AG09309 (cell line): ENCODE results near the gene CRTAC1.

ENCODE experiments used
- DNase-seq: peaks from one replicate; pipeline ENCODE4 v3.0.0-alpha.2; 2010; ENCODE audit warnings: low read depth
- H3K4me3 ChIP-seq: 2 replicates; pipeline ENCODE4 v1.5.1; 2011; ENCODE audit warnings: mild to moderate bottlenecking, low read depth, low read length, moderate library complexity; ENCODE audit not compliant: control insufficient read depth
- CTCF ChIP-seq: IDR thresholded peaks from 2 replicates; pipeline ENCODE4 v1.5.1; 2011; ENCODE audit warnings: mild to moderate bottlenecking, low read depth, low read length, inconsistent platforms; ENCODE audit not compliant: insufficient read depth, control insufficient read depth; ENCODE audit errors: missing control alignments

Gene CRTAC1

GRCh38 chr10:97964748-97965147 is 65.7 kb downstream of the CRTAC1 start:
- H3K4me3 ChIP-seq: no peak overlapping the region
- TF ChIP-seq CTCF: no peak
- no peak for DNase-seq

GRCh38 chr10:97961945-97962344 is 68.5 kb downstream of the CRTAC1 start:
- DNase-seq: no peak
- H3K4me3 ChIP-seq: no peak overlapping the region
- no peak for TF ChIP-seq CTCF

- TF ChIP-seq CTCF: no peak
- DNase-seq: no peak
- H3K4me3 ChIP-seq: no peak overlapping the region
Measured at GRCh38 chr10:97960269-97961056, 70.0 kb downstream of the CRTAC1 start.

- DNase-seq: no peak
- no peak overlapping the region for H3K4me3 ChIP-seq
- TF ChIP-seq CTCF: no peak
Measured at GRCh38 chr10:97949462-97949861, 81.0 kb downstream of the CRTAC1 start.

- H3K4me3 ChIP-seq: no peak overlapping the region
- no peak for DNase-seq
- no peak for TF ChIP-seq CTCF
Measured at GRCh38 chr10:97948822-97949221, 81.6 kb downstream of the CRTAC1 start.

- no peak for DNase-seq
- no peak overlapping the region for H3K4me3 ChIP-seq
- no peak for TF ChIP-seq CTCF
Measured at GRCh38 chr10:97944772-97945171, 85.6 kb downstream of the CRTAC1 start.
